ENCODE data around the gene PIK3R2.

Gene PIK3R2

DNA sequence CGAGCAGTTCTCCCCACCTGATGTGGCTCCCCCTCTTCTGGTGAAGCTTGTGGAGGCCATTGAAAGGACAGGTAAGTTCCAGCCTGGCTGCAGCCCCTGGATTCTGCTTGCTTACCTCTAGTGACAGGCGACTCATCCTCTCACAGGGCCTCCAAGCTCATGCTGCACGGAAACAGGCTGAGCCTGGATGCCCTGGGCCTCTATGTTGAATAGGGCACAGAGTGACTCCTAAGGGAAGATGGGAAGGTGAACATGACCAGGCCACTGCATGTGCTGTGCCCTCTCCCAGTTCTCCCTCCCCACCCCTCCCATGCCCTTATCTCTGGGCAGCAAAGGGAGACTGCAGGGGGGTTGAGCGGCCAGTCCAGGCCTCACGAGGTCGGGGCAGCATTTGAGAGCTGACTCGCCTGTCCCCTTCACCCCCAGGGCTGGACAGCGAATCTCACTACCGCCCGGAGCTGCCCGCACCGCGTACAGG lies 7.6 kb downstream of the PIK3R2 start:
- H3K36me3 ChIP-seq (ENCODE audit: control insufficient read depth in 2 of 2, insufficient read depth in 2 of 2, low read length in 2 of 2) = peaks cover 6 to 18% of the 10 kb centered on the region in 2 donors
- H3K9me3 ChIP-seq (ENCODE audit: control insufficient read depth in 2 of 2, low read length in 2 of 2) = no peaks in the 10 kb centered on the region
- peak overlapping the region; percentile 23 to 27 for H3K27ac ChIP-seq (ENCODE audit: low read depth in 2 of 2, low read length in 2 of 2)
- peak overlapping the region; percentile 22 to 46 for H3K4me3 ChIP-seq (ENCODE audit: low read length in 2 of 2)
- peaks cover 32 to 34% of the 10 kb centered on the region in 2 donors for H3K4me1 ChIP-seq (ENCODE audit: control insufficient read depth in 2 of 2, insufficient read depth in 2 of 2, low read length in 2 of 2)
- no peaks in the 10 kb centered on the region for H3K27me3 ChIP-seq (ENCODE audit: control insufficient read depth in 2 of 2, insufficient read depth in 2 of 2, low read length in 2 of 2)
- H3K9ac ChIP-seq (ENCODE audit: low read depth in 1 of 2, low read length in 2 of 2) = peak overlapping the region in 1 of 2 donors; percentile 50

DNA sequence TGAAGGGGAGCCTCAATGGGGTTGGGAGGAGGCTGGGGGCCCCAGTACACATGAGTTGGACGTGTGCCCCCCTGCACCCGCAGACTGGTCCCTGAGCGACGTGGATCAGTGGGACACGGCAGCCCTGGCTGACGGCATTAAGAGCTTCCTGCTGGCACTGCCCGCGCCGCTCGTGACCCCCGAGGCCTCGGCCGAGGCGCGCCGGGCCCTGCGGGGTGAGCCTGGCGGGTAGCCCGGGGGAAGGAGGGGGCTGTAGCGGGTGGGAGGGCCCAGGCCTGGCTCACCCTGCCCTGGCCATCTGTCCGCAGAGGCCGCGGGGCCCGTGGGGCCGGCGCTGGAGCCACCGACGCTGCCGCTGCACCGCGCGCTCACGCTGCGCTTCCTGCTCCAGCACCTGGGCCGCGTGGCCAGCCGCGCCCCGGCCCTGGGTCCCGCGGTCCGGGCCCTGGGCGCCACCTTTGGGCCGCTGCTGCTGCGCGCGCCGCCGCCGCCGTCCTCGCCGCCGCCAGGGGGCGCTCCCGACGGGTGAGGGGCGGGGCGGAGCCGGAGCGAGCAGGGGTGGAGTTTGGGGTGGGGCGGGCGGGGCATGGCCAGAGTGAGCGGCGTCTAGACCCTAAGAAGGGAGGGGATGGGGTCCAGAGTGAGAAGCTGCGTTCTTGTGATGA lies 8.1 kb downstream of the PIK3R2 start:
- Histone ChIP-seq H3K4me1 (ENCODE audit: control insufficient read depth in 2 of 2, insufficient read depth in 2 of 2, low read length in 2 of 2) (peaks cover 27 to 28% of the 10 kb centered on the region in 2 donors), H3K36me3 (ENCODE audit: control insufficient read depth in 2 of 2, insufficient read depth in 2 of 2, low read length in 2 of 2) (peaks cover 11 to 23% of the 10 kb centered on the region in 2 donors), H3K9ac (ENCODE audit: low read depth in 1 of 2, low read length in 2 of 2) (peak overlapping the region in 1 of 2 donors; percentile 54), H3K9me3 (ENCODE audit: control insufficient read depth in 2 of 2, low read length in 2 of 2) (no peaks in the 10 kb centered on the region), H3K4me3 (ENCODE audit: low read length in 2 of 2) (peak overlapping the region; percentile 62 to 65), H3K27me3 (ENCODE audit: control insufficient read depth in 2 of 2, insufficient read depth in 2 of 2, low read length in 2 of 2) (no peaks in the 10 kb centered on the region), H3K27ac (ENCODE audit: low read depth in 2 of 2, low read length in 2 of 2) (peak overlapping the region; percentile 23 to 27)

DNA sequence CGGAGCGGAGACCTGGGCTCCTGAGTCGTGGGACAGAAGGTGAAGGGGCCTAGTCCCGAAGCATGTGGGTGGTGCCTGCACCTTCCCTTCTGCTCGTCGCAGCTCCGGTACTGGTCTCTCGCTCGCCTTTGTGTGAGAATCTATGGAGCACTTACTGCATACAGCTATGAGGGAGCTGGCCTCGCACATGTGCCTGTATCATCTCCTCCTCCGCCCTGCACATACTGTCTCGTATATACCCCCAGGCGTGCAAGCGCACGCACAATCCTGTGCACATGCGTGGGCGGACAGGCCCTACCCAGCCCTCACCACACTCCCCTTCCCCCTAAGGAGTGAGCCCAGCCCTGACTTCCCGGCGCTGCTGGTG lies 8.7 kb downstream of the PIK3R2 start:
- H3K36me3 ChIP-seq (ENCODE audit: control insufficient read depth in 2 of 2, insufficient read depth in 2 of 2, low read length in 2 of 2) = peaks cover 13 to 25% of the 10 kb centered on the region in 2 donors
- H3K9me3 ChIP-seq (ENCODE audit: control insufficient read depth in 2 of 2, low read length in 2 of 2) = no peaks in the 10 kb centered on the region
- peak overlapping the region; percentile 32 to 54 for H3K9ac ChIP-seq (ENCODE audit: low read depth in 1 of 2, low read length in 2 of 2)
- no peaks in the 10 kb centered on the region for H3K27me3 ChIP-seq (ENCODE audit: control insufficient read depth in 2 of 2, insufficient read depth in 2 of 2, low read length in 2 of 2)
- peak overlapping the region; percentile 62 to 65 for H3K4me3 ChIP-seq (ENCODE audit: low read length in 2 of 2)
- no peak overlapping the region for H3K27ac ChIP-seq (ENCODE audit: low read depth in 2 of 2, low read length in 2 of 2)
- peaks cover 22 to 23% of the 10 kb centered on the region in 2 donors for H3K4me1 ChIP-seq (ENCODE audit: control insufficient read depth in 2 of 2, insufficient read depth in 2 of 2, low read length in 2 of 2)

DNA sequence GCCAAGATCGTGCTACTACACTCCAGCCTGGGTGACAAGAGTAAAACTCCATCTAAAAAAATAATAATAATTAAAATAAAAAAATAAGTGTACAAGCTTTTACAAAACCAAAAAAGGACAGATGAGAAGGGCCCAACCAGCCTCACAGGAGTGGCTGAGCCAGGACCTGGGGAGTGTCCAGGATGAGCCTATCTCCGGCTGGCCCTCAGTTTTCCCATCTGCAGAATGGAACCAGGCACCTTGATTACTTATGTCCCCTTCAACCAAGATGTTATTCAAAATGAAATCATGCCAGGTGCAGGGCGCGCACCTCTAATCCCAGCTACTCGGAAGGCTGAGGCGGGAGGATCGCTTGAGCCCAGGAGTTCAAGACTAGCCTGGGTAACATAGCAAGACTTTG lies 11.1 kb downstream of the PIK3R2 start:
- Histone ChIP-seq H3K27ac (ENCODE audit: low read depth in 2 of 2, low read length in 2 of 2) (no peak overlapping the region), H3K9ac (ENCODE audit: low read depth in 1 of 2, low read length in 2 of 2) (no peak overlapping the region), H3K4me1 (ENCODE audit: control insufficient read depth in 2 of 2, insufficient read depth in 2 of 2, low read length in 2 of 2) (peaks cover 8 to 13% of the 10 kb centered on the region in 2 donors), H3K36me3 (ENCODE audit: control insufficient read depth in 2 of 2, insufficient read depth in 2 of 2, low read length in 2 of 2) (peaks cover 15 to 33% of the 10 kb centered on the region in 2 donors), H3K4me3 (ENCODE audit: low read length in 2 of 2) (no peak overlapping the region), H3K27me3 (ENCODE audit: control insufficient read depth in 2 of 2, insufficient read depth in 2 of 2, low read length in 2 of 2) (no peaks in the 10 kb centered on the region), H3K9me3 (ENCODE audit: control insufficient read depth in 2 of 2, low read length in 2 of 2) (no peaks in the 10 kb centered on the region)

DNA sequence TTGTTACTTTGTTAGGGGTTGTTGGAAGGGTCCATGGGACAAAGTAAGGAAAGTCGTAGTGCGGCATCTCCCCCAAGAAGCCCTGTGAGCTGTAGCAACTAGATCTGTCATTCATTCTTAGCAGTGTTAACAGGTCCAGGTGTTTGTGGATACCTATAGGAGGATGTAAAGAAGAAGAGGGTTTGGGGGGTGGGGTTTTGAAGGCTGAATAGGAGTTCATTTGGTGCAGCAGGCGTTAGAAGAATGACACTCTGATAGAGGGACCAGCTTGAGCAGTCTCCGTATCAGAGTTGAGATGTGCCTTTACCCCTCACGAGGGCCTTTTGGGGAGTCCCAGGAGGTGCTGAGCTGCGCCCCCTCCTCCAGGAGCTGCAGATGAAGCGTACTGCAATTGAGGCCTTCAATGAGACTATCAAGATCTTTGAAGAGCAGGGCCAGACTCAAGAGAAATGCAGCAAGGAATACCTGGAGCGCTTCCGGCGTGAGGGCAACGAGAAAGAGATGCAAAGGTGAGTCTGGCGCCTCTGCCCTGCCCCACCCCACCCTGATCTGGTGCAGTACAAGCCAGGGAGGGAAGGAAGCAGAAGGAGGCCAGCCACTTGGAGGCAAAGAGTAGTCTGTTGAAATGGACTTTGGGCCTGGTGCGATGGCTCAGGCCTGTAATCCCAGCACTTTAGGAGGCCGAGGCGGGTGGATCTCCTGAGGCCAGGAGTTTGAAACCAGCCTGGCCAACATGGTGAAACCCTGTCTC lies 13.0 kb downstream of the PIK3R2 start:
- Histone ChIP-seq H3K36me3 (ENCODE audit: control insufficient read depth in 2 of 2, insufficient read depth in 2 of 2, low read length in 2 of 2) (peaks cover 15 to 35% of the 10 kb centered on the region in 2 donors), H3K9me3 (ENCODE audit: control insufficient read depth in 2 of 2, low read length in 2 of 2) (no peaks in the 10 kb centered on the region), H3K4me3 (ENCODE audit: low read length in 2 of 2) (no peak overlapping the region), H3K4me1 (ENCODE audit: control insufficient read depth in 2 of 2, insufficient read depth in 2 of 2, low read length in 2 of 2) (peaks cover 4 to 5% of the 10 kb centered on the region in 2 donors), H3K9ac (ENCODE audit: low read depth in 1 of 2, low read length in 2 of 2) (no peak overlapping the region), H3K27ac (ENCODE audit: low read depth in 2 of 2, low read length in 2 of 2) (no peak overlapping the region), H3K27me3 (ENCODE audit: control insufficient read depth in 2 of 2, insufficient read depth in 2 of 2, low read length in 2 of 2) (no peaks in the 10 kb centered on the region)

DNA sequence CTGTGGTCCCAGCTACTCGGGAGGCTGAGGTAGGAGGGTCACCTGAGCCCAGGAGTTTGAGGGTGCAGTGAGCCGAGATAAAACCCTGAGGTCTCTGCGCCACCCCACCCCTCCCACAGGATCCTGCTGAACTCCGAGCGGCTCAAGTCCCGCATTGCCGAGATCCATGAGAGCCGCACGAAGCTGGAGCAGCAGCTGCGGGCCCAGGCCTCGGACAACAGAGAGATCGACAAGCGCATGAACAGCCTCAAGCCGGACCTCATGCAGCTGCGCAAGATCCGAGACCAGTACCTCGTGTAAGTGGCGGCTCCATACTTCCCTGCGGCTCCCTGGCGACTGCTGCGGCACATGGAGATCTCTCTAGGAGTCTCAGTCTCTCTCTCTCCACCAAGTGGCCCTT lies 14.0 kb downstream of the PIK3R2 start:
- H3K36me3 ChIP-seq (ENCODE audit: control insufficient read depth in 2 of 2, insufficient read depth in 2 of 2, low read length in 2 of 2) = peaks cover 15 to 34% of the 10 kb centered on the region in 2 donors
- H3K9me3 ChIP-seq (ENCODE audit: control insufficient read depth in 2 of 2, low read length in 2 of 2) = no peaks in the 10 kb centered on the region
- H3K4me1 ChIP-seq (ENCODE audit: control insufficient read depth in 2 of 2, insufficient read depth in 2 of 2, low read length in 2 of 2) = no peaks in the 10 kb centered on the region
- H3K9ac ChIP-seq (ENCODE audit: low read depth in 1 of 2, low read length in 2 of 2) = no peak overlapping the region
- H3K4me3 ChIP-seq (ENCODE audit: low read length in 2 of 2) = no peak overlapping the region
- no peaks in the 10 kb centered on the region for H3K27me3 ChIP-seq (ENCODE audit: control insufficient read depth in 2 of 2, insufficient read depth in 2 of 2, low read length in 2 of 2)
- H3K27ac ChIP-seq (ENCODE audit: low read depth in 2 of 2, low read length in 2 of 2) = no peak overlapping the region

DNA sequence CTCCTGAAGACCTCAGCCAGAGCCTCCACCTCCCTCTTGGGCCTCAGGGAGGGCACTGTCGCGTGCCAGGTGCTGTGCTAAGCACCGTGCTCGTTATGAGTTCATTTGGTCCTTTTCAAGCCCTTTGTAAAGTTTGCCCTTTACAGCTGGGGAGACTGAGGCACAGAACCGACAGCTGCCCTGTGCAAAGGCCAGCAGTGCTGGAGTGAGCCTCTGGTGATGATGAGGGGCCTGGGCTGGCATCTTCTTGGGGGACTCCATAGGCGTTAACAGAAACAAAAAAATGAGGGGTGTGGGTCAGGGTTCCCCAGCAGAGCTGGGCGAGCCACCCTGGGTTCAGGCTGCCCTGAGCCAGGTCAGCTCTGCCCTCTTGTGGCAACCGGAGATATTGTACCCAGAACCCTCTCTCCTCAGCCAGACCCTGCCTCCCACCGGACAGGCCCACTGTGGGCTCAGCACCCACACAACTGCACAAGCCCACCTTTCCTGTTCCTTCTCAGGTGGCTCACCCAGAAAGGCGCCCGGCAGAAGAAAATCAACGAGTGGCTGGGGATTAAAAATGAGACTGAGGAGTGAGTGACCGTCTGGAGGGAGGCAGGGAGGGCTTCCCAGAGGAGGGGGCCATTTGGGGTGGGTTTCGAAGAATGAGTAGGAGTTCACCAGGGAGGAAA lies 15.1 kb downstream of the PIK3R2 start:
- Histone ChIP-seq H3K36me3 (ENCODE audit: control insufficient read depth in 2 of 2, insufficient read depth in 2 of 2, low read length in 2 of 2) (peaks cover 13 to 26% of the 10 kb centered on the region in 2 donors), H3K27ac (ENCODE audit: low read depth in 2 of 2, low read length in 2 of 2) (no peak overlapping the region), H3K9me3 (ENCODE audit: control insufficient read depth in 2 of 2, low read length in 2 of 2) (no peaks in the 10 kb centered on the region), H3K4me3 (ENCODE audit: low read length in 2 of 2) (no peak overlapping the region), H3K27me3 (ENCODE audit: control insufficient read depth in 2 of 2, insufficient read depth in 2 of 2, low read length in 2 of 2) (no peaks in the 10 kb centered on the region), H3K4me1 (ENCODE audit: control insufficient read depth in 2 of 2, insufficient read depth in 2 of 2, low read length in 2 of 2) (no peaks in the 10 kb centered on the region), H3K9ac (ENCODE audit: low read depth in 1 of 2, low read length in 2 of 2) (no peak overlapping the region)

DNA sequence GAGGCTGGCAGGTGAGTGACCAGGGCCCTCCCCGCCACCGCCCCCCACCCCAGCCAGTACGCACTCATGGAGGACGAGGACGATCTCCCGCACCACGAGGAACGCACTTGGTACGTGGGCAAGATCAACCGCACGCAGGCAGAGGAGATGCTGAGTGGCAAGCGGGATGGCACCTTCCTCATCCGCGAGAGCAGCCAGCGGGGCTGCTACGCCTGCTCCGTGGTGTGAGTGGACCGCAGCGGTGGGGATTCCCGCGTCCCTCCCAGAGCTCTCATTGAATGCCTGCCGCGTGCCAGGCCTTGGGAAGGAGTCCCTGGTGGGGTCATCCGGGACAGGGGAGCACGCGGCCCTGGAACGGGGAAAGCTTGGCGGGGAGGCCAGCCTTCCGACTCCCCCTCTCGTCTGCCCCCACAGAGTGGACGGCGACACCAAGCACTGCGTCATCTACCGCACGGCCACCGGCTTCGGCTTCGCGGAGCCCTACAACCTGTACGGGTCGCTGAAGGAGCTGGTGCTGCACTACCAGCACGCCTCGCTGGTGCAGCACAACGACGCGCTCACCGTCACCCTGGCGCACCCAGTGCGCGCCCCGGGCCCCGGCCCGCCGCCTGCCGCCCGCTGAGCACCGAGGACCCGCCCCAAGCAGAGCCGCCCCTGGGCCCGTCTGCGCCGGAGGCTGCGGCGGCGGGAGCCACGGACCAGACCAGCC lies 15.9 kb downstream of the PIK3R2 start:
- H3K4me1 ChIP-seq (ENCODE audit: control insufficient read depth in 2 of 2, insufficient read depth in 2 of 2, low read length in 2 of 2) = peaks cover 3 to 6% of the 10 kb centered on the region in 2 donors
- peak overlapping the region in 1 of 2 donors; percentile 78 for H3K27ac ChIP-seq (ENCODE audit: low read depth in 2 of 2, low read length in 2 of 2)
- H3K4me3 ChIP-seq (ENCODE audit: low read length in 2 of 2) = no peak overlapping the region
- H3K27me3 ChIP-seq (ENCODE audit: control insufficient read depth in 2 of 2, insufficient read depth in 2 of 2, low read length in 2 of 2) = no peaks in the 10 kb centered on the region
- no peak overlapping the region for H3K9ac ChIP-seq (ENCODE audit: low read depth in 1 of 2, low read length in 2 of 2)
- no peaks in the 10 kb centered on the region for H3K9me3 ChIP-seq (ENCODE audit: control insufficient read depth in 2 of 2, low read length in 2 of 2)
- H3K36me3 ChIP-seq (ENCODE audit: control insufficient read depth in 2 of 2, insufficient read depth in 2 of 2, low read length in 2 of 2) = peaks cover 8 to 20% of the 10 kb centered on the region in 2 donors

DNA sequence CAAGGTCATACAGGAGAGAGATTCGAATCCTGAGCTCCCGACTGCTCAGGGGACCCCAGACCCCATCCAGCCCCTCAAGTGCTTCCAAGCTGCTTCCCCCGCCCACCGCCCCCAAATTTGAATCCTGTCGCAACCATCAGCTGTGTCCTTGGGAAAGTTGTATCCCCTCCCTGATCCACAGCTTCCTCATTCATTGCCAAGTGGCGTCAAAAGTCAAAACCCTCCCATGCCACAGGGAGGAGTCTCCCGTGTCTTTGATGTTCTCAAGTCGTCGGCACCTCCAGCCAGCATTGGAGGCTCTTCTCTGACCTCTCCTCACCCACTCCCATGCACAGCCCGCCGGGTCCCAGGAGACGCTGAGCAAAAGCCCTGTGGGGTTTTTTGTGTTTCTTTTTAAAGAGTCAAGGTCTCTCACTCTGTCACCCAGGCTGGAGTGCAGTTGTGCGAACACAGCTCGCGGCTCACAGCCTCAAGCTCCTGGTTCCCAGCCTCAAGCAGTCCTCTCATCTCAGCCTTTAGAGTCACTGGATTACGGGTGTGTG lies 17.8 kb downstream of the PIK3R2 start:
- Histone ChIP-seq H3K4me3 (ENCODE audit: low read length in 2 of 2) (no peak overlapping the region), H3K27me3 (ENCODE audit: control insufficient read depth in 2 of 2, insufficient read depth in 2 of 2, low read length in 2 of 2) (no peaks in the 10 kb centered on the region), H3K9ac (ENCODE audit: low read depth in 1 of 2, low read length in 2 of 2) (no peak overlapping the region), H3K36me3 (ENCODE audit: control insufficient read depth in 2 of 2, insufficient read depth in 2 of 2, low read length in 2 of 2) (peaks cover 7 to 18% of the 10 kb centered on the region in 2 donors), H3K9me3 (ENCODE audit: control insufficient read depth in 2 of 2, low read length in 2 of 2) (no peaks in the 10 kb centered on the region), H3K4me1 (ENCODE audit: control insufficient read depth in 2 of 2, insufficient read depth in 2 of 2, low read length in 2 of 2) (peaks cover 10 to 13% of the 10 kb centered on the region in 2 donors), H3K27ac (ENCODE audit: low read depth in 2 of 2, low read length in 2 of 2) (peak overlapping the region; percentile 50 to 78)
